HG02943 (cell line): Measurements from ENCODE around the gene SLC25A45.
A peak's percentile ranks its signal among the peaks of the same experiment; 100 is the strongest.
"Not testable (repeated sequence)": the region's sequence is repeated elsewhere in the genome, so short reads cannot be mapped to it uniquely, and the experiment has no call there.

Source experiments
- ATAC-seq: cut with Tn5 transposase; IDR thresholded peaks from one replicate; pipeline ENCODE4 v1.9.1; 2021; ENCODE audit warnings: mild to moderate bottlenecking, low read depth, moderate library complexity; ENCODE audit not compliant: unreplicated experiment

SLC25A45 gene

DNA sequence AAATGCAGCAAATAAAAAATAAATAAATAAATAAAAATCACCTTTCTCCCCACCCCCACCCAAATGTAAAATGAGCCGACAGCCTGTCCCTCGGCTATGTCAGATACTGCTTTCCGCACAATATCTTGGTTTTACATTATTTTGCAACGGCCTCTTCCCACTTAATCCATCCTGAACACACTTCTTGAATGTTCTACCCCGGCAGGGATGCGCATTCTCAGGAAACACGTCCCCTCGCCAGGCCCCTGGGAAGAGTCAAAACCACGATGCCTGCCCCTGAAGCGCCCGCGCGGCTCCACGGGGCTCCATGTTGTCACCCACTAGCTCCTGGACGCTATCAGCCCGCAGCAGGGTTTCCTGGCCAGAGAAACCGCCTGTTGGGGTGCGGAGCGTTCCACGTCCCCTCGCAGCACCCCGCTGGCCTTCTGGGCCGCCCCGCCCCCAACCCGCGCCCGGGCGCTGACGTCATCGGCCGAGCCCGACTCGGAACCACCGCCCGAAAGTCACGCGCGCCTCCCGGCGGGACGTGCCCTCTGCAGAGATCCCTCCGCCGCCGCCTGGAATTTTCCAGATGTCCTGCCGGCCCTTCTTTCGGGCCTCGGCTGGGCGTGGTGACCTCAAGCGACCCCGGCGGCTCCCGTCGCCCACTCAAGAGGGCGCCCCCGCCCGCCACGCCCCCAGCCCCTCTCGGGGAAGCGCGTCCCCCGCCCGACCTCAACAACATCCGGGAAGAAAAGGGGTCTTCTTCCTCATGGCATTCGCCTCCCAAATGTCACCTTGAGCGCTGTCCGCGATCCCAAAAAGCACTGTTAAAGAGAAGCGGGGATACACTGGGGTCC is 39.6 kb upstream of the SLC25A45 start:
- no peak for ATAC-seq

DNA sequence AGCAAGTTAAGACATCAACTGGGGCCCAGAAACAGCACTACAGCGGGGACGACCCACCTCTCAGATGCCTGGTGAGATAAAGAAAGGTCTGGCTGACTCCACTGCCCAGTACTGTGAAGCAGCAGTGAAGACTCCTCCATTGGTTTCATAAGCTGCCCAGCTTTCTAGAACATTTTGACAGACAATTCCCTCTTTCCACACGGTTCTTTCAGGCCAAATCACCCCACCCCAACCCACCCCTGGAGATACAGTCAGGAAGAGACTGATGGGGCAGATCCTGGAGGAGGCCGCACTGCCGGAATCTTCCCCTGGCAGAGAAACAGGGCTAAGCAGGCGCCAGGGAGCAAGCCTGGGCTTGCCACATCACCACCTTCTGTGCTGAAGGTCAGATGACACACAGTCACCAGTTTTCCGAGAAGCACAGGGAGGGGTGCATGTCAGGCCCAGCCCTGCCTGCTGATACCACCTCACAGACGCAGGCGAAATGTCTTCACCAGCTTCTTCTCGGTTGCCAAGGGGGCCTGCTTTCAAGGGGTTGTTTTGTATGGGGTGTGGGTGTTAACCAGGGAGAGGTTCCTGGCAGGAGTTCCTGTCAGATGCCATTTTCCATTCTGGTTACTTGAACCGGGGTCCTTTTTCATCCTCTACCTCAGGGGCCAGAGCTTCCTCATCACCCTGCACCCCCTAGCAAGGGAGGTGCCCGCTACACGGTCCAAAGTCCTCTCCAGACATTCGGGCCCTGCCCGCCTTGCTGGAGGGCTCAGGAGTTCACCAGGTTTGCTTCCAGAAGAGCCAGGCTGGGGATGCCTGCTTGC is 38.7 kb upstream of the SLC25A45 start:
- ATAC-seq, result no peak

GRCh38 chr11:65420506-65420905 is 38.1 kb upstream of the SLC25A45 start:
- no peak for ATAC-seq

DNA sequence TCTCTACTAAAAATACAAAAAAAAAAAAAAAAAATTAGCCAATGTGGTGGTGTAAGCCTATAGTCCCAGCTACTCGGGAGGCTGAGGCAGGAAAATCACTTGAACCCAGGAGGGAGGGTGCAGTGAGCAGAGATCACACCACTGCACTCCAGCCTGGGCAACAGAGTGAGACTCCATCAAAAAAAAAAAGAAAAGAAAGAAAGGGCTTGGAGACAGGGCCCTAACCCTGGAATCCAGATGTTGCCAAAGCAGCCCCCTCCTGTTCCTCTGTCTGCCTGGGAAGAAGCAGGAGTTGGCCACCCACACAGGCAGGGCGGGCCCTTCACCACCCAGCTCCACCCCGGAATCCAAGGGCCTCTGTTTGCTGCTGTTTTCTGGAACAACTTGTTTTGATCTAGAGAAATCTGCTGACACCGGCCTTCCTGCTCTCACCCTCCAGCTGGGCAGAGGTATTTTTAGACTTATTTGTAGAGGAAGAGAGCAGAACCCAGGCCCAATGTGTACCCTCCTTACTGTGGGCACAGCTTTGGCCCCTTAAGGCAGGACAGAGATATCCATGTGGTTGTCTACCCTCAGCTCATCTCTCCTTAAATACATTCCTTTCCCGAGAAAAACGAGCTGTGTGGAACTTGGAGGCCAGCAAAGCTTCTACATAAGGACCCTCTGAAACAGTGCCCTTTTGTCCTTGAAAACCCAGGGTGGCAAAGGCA is 37.5 kb upstream of the SLC25A45 start:
- ATAC-seq, result no peak

- no peak for ATAC-seq
Observed at GRCh38 chr11:65419460-65419771, 37.0 kb upstream of the SLC25A45 start.

DNA sequence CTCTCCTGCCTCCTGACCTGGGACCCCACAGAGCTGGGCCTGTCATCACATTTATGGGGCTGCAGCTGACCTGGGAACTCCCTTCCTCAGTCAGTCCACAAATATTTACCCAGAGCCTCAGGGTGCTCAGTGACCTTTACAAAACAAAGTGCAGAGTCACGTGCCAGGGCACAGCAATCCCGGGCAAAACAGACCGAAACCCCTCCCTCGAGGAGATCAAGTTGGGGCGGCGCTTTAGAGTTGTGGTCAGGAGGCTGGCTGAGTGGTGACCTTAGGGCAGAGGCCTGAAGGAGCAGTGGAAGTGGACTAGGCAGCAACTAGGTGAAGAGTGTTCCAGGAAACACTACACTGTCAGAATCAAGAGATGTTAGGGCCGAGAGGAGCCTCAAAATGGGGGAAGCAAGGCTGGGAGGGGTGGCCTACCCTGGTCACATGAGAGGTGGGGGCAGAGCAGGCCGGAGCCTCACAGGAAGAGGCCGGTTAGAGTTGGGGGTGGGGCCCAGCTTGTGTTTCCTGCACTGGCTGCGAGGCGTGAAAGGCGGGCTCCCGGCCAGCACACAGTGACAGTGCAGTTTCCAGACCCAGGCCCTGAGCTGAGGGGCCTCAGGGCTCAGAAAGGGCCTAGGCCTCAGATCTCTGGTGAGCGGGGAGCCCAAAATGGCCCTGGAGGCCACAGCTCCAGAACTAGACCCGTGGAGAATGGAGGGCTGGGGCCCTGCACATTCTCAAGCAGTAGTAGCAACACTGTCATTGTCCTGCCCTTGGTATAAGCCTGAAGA is 36.4 kb upstream of the SLC25A45 start:
- peak; percentile 30 for ATAC-seq

GRCh38 chr11:65418431-65418680 is 35.9 kb upstream of the SLC25A45 start:
- no peak for ATAC-seq

DNA sequence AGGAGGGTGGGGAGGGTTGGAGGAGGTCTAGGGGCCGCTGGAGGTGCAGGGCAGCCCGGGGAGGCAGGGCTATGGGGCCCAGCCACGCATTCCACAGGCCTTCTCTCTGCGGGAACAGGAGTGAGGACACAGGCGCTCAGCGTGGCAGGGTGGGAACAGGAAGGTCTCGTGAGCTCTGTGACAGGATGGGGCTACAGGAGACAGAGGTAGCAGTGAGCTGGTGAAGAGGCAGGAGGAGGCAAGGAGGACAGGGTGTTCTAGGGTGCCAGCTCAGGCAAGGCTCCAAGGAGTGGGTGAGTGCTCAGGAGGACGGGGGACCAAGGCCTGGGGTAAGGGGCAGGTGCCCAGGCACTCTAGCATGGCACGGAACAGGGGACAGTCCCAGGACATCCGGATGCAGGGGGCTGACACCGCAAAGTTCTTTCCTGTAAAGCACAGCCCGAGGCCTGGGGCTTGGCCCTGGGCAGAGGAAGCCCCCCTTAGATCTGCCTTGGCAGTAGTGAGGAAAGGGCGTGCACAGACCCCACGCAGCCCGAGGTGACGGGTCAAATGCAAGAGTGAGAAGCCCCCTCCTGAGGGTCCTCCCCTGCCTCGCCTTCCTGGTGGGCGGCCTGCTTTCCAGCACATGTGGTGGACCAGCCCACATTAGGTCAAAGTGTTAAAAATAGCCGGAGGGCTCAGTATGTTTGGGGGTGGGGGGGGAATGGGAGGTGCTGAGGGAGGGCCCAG is 35.4 kb upstream of the SLC25A45 start:
- no peak for ATAC-seq

GRCh38 chr11:65416841-65417701 is 34.6 kb upstream of the SLC25A45 start:
- no peak for ATAC-seq

DNA sequence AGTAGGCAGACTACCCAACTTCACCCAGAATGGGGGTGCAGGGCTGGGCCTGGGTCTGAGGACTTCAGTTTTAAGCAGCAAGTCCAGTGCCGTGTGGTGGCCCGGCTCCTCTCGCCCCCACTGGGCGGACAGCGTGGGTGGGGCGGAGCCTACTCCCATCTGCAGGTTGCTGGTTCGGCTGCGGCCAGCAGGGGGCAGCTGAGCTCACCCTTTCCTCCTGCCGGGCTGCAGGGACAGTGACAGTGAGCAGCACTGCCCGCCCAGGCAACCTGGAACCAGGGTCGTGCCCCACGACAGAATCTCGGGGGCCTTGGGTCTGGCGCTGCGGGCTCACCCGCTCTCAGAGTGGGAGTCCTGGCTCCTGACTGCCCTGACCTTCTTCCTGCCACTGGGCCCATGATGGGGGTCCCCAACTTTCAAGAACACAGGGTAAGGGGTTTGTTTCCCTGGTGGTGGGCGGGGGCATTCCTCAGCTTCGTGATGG is 33.9 kb upstream of the SLC25A45 start:
- ATAC-seq, result no peak

- ATAC-seq, result no peak
Observed at GRCh38 chr11:65415499-65416340, 33.3 kb upstream of the SLC25A45 start.

DNA sequence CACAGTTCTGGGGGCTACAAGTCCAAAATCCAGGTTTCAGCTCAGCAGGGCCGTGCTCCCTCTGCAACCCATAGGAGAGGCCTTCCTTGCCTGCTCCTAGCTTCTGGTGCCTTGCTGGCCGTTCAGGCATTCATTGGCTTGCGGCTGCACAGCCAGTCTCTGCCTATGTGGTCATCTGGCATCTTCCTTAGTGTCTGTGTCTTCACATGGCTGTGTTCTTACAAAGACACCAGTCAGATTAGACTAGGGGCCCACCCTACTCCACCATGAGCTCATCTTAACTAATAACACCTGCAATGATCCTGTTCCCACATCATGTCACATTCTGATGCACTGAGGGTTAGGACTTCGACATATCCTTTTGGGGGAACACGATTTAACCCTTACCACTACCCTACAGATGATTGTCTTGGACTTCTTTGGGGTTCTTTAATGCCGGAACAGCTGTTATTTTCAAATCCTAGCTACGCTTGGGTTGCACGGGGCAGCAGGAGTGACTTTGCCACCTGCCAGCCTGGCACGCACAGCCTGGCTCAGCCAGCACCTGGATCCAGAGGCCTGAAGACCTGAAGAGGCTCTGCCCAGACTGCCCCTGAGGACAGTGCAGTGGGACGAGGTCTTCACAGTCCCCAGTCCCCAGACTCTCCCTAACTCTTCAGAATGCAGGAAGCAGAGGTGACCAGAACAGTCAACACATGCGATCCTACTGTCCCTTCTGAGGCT is 32.5 kb upstream of the SLC25A45 start:
- no peak for ATAC-seq

DNA sequence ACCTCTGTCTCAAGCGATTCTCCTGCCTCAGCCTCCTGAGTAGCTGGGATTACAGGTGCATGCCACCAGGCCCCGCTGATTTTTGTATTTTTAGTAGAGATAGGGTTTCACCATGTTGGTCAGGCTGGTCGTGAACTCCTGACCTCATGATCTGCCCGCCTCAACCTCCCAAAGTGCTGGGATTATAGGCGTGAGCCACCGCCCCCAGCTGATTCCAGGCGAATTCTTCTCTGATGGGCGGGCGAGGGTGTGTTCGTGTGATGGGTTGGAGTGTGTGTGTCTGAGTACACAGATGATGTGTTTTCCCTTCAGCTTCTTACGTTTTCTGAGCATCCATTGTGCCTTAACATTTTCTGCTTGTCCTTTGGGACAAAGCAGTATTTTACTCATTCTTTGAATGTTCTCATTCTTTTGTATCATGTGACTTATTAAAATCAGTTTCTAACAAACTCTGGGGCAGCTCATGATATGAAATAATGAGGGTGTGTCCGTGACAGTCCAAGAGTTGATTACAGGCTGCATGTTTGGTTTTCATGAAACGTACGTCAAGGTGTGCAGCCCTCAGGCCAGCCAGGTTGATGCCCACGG is 30.7 kb upstream of the SLC25A45 start:
- ATAC-seq, result not testable (repeated sequence)

- no peak for ATAC-seq
Observed at GRCh38 chr11:65412271-65413076, 30.0 kb upstream of the SLC25A45 start.

- ATAC-seq, result no peak
Observed at GRCh38 chr11:65411681-65412070, 29.2 kb upstream of the SLC25A45 start.

- no peak for ATAC-seq
Observed at GRCh38 chr11:65410936-65411680, 28.7 kb upstream of the SLC25A45 start.
